A673 (cell line): ENCODE data around the gene MYRF. TPM values are rescaled to one million over a fixed set of nuclear protein-coding genes. Genes with fewer than 3 reads are reported as not detected.

Source experiments
- BruUV-seq: library from RNA; stranded (reverse); fragments of 400-500 nt; replicated peaks from 2 replicates; lab custom pipeline; 2021; lab: Mats Ljungman, UMichigan
- CTCF ChIA-PET: fragments of 300-600 bp; sonication (Branson Sonifier 250); formaldehyde crosslinking; loops from one replicate; lab custom pipeline; 2022; ENCODE audit warnings: antibody characterized with exemption; lab: Charles Lee
- POLR2A ChIA-PET: fragments of 300-600 bp; sonication (Branson Sonifier 250); formaldehyde crosslinking; loops from one replicate; lab custom pipeline; 2022; ENCODE audit warnings: antibody characterized with exemption; ENCODE audit not compliant: low non-redundant PET; lab: Charles Lee
- DNase-seq: peaks from one replicate; pipeline ENCODE4 v3.0.0-alpha.2; 2015; ENCODE audit warnings: low spot score
- H3K27ac ChIP-seq: fragments of 200-600 bp; sonication (generic); 2 replicates; pipeline ENCODE4 v1.5.1; 2016; ENCODE audit warnings: mixed run types, low read depth, mild to moderate bottlenecking, mixed read lengths, antibody characterized with exemption, low read length; ENCODE audit not compliant: poor library complexity, severe bottlenecking
- H3K27me3 ChIP-seq: fragments of 200-600 bp; sonication (generic); replicated peaks from 2 replicates; pipeline ENCODE4 v1.6.1; 2017; ENCODE audit warnings: mixed run types, low read depth, mild to moderate bottlenecking, mixed read lengths, antibody characterized with exemption, low read length; ENCODE audit not compliant: insufficient read depth, poor library complexity
- H3K36me3 ChIP-seq: fragments of 200-600 bp; sonication (generic); 2 replicates; pipeline ENCODE4 v1.6.1; 2016; ENCODE audit warnings: mixed run types, mild to moderate bottlenecking, mixed read lengths, antibody characterized with exemption, low read length; ENCODE audit not compliant: insufficient read depth, poor library complexity, severe bottlenecking
- H3K4me1 ChIP-seq: fragments of 200-600 bp; sonication (generic); 2 replicates; pipeline ENCODE4 v1.6.1; 2017; ENCODE audit warnings: mixed run types, mild to moderate bottlenecking, mixed read lengths, antibody characterized with exemption, low read length; ENCODE audit not compliant: insufficient read depth, poor library complexity, severe bottlenecking
- H3K4me3 ChIP-seq: fragments of 200-600 bp; sonication (generic); 2 replicates; pipeline ENCODE4 v1.5.1; 2016; ENCODE audit warnings: low read depth, mixed run types, mild to moderate bottlenecking, mixed read lengths, low read length; ENCODE audit not compliant: poor library complexity, severe bottlenecking
- H3K9me3 ChIP-seq: fragments of 200-600 bp; sonication (generic); 2 replicates; pipeline ENCODE4 v1.6.1; 2016; ENCODE audit warnings: mixed run types, low read depth, mild to moderate bottlenecking, mixed read lengths, antibody characterized with exemption, low read length; ENCODE audit not compliant: poor library complexity, severe bottlenecking
- CTCF ChIP-seq: fragments of 300-800, 200-600 bp; sonication (generic); conservative IDR thresholded peaks from 2 replicates; pipeline ENCODE4 v1.5.1; 2017; ENCODE audit warnings: low read depth, mild to moderate bottlenecking, antibody characterized with exemption, low read length, moderate library complexity, mixed read lengths
- EZH2 ChIP-seq: fragments of 200-600 bp; sonication (generic); IDR thresholded peaks from 2 replicates; pipeline ENCODE4 v1.6.1; 2017; ENCODE audit warnings: borderline replicate concordance, low read depth, mild to moderate bottlenecking, mixed read lengths, antibody characterized with exemption, low read length; ENCODE audit not compliant: poor library complexity, severe bottlenecking
- intact Hi-C: fragments of 100-400 bp; cut with micrococcal nuclease; formaldehyde crosslinking; loops from one replicate; pipeline ENCODE4 v1.10.0; 2022; ENCODE audit not compliant: unreplicated experiment
- total RNA-seq: library from RNA; stranded (reverse); gene quantifications from 2 replicates; pipeline ENCODE4 v1.2.3, GENCODE V29; 2021

Gene MYRF
- total RNA-seq, 1 experiment from 2014 or later: 11.2 TPM

- intact Hi-C loops: loop anchor here (10.0 kb wide), 2 partner anchors 262 to 292 kb away; no protein-coding TSS in a partner anchor
- Histone ChIP-seq H3K27me3 (no peaks in the 10 kb centered on the region), H3K27ac (no peak overlapping the region), H3K9me3 (no peaks in the 10 kb centered on the region), H3K36me3 (peaks cover 17% of the 10 kb centered on the region), H3K4me3 (no peak overlapping the region), H3K4me1 (no peaks in the 10 kb centered on the region)
- TF ChIP-seq EZH2: no peak
- TF ChIP-seq CTCF: no peak
- ChIA-PET POLR2A (no interaction called here), CTCF (no interaction called here)
- DNase-seq: no peak
- no TSS peak for BruUV-seq
Measured at GRCh38 chr11:61737131-61737530, 15.3 kb upstream of the MYRF start.

GRCh38 chr11:61737636-61738386, 14.6 kb upstream of the MYRF start:
- no peaks in the 10 kb centered on the region for H3K27me3 ChIP-seq
- no TSS peak for BruUV-seq
- H3K4me3 ChIP-seq: no peak overlapping the region
- H3K4me1 ChIP-seq: no peaks in the 10 kb centered on the region
- TF ChIP-seq CTCF: no peak
- no peak for TF ChIP-seq EZH2
- intact Hi-C loops: loop anchor here (10.0 kb wide), 2 partner anchors 263 to 293 kb away; no protein-coding TSS in a partner anchor
- peaks cover 17% of the 10 kb centered on the region for H3K36me3 ChIP-seq
- no peaks in the 10 kb centered on the region for H3K9me3 ChIP-seq
- CTCF ChIA-PET: interaction anchor here (0.7 kb wide), 1 partner anchor 836 kb away, joined by 11 read pairs; no protein-coding TSS in a partner anchor
- DNase-seq: no peak
- POLR2A ChIA-PET: no interaction called here
- H3K27ac ChIP-seq: no peak overlapping the region

GRCh38 chr11:61738776-61739175, 13.7 kb upstream of the MYRF start:
- no peaks in the 10 kb centered on the region for H3K4me1 ChIP-seq
- CTCF ChIA-PET: interaction anchor here (0.6 kb wide), 1 partner anchor 101 kb away, joined by 10 read pairs; no protein-coding TSS in a partner anchor
- no peaks in the 10 kb centered on the region for H3K27me3 ChIP-seq
- no peak overlapping the region for H3K4me3 ChIP-seq
- POLR2A ChIA-PET: no interaction called here
- H3K27ac ChIP-seq: no peak overlapping the region
- H3K36me3 ChIP-seq: peaks cover 17% of the 10 kb centered on the region
- TF ChIP-seq EZH2 (no peak), CTCF (no peak)
- DNase-seq: no peak
- intact Hi-C loops: loop anchor here (10.0 kb wide), 2 partner anchors 264 to 294 kb away; no protein-coding TSS in a partner anchor
- no TSS peak for BruUV-seq
- no peaks in the 10 kb centered on the region for H3K9me3 ChIP-seq
